IMR-90 (cell line): Measurements from ENCODE around the gene THAP10. TPM values are rescaled to one million over a fixed set of nuclear protein-coding genes. Genes with fewer than 3 reads are reported as not detected.

Source experiments
- ATAC-seq: fragments of 200-7000 bp; cut with Tn5 transposase; 2 replicates; pipeline ENCODE4 v1.9.1; 2020; ENCODE audit warnings: low read depth, mild to moderate bottlenecking, moderate library complexity
- BruUV-seq: library from RNA; stranded (reverse); fragments of 400-500 nt; replicated peaks from 2 replicates; lab custom pipeline; 2021; lab: Mats Ljungman, UMichigan
- CTCF ChIA-PET: fragments of 300-600 bp; formaldehyde crosslinking; extraction: SDS; loops from one replicate; lab custom pipeline; 2021; ENCODE audit warnings: antibody characterized with exemption; lab: Yijun Ruan, JAX
- POLR2A ChIA-PET: fragments of 300-600 bp; sonication (Branson Sonifier 250); formaldehyde crosslinking; loops from one replicate; lab custom pipeline; 2022; ENCODE audit warnings: antibody characterized with exemption; ENCODE audit not compliant: unreplicated experiment; lab: Charles Lee
- DNase-seq: peaks from one replicate; pipeline ENCODE4 v3.0.0; 2013
- H2AFZ ChIP-seq: replicated peaks from 2 replicates; pipeline ENCODE3; 2013; ENCODE audit warnings: low read length, mild to moderate bottlenecking; ENCODE audit not compliant: poor library complexity
- H2AK5ac ChIP-seq: 2 replicates; pipeline ENCODE4 v1.6.1; 2013; ENCODE audit warnings: low read depth, low read length, inconsistent platforms
- H2AK9ac ChIP-seq: replicated peaks from 2 replicates; pipeline ENCODE3; 2013; ENCODE audit warnings: mild to moderate bottlenecking, low read depth, low read length, moderate library complexity; ENCODE audit not compliant: poor library complexity
- H2BK120ac ChIP-seq: 2 replicates; pipeline ENCODE4 v1.6.1; 2013; ENCODE audit warnings: low read depth, low read length, inconsistent platforms
- H2BK15ac ChIP-seq: 3 replicates; pipeline ENCODE4 v1.6.1; 2013; ENCODE audit warnings: low read depth, low read length, inconsistent platforms
- H2BK20ac ChIP-seq: 2 replicates; pipeline ENCODE4 v1.6.1; 2013; ENCODE audit warnings: low read depth, mild to moderate bottlenecking, inconsistent platforms, low read length, moderate library complexity
- H2BK5ac ChIP-seq: 2 replicates; pipeline ENCODE4 v1.6.1; 2013; ENCODE audit warnings: mild to moderate bottlenecking, low read depth, low read length, inconsistent platforms; ENCODE audit not compliant: poor library complexity, severe bottlenecking
- H3K14ac ChIP-seq: replicated peaks from 2 replicates; pipeline ENCODE4 v1.6.1; 2013; ENCODE audit warnings: low read depth, low read length, inconsistent platforms
- H3K18ac ChIP-seq: 2 replicates; pipeline ENCODE4 v1.6.1; 2013; ENCODE audit warnings: low read depth, low read length, control low read depth
- H3K23ac ChIP-seq: 2 replicates; pipeline ENCODE4 v1.6.1; 2013; ENCODE audit warnings: low read depth, low read length, inconsistent platforms
- H3K27ac ChIP-seq: 2 replicates; pipeline ENCODE4 v1.5.1; 2013; ENCODE audit warnings: mild to moderate bottlenecking, control low read depth, low read length; ENCODE audit not compliant: insufficient read depth
- H3K27me3 ChIP-seq: 2 replicates; pipeline ENCODE4 v1.6.1; 2013; ENCODE audit warnings: low read length; ENCODE audit not compliant: control insufficient read depth, insufficient read depth
- H3K36me3 ChIP-seq: 2 replicates; pipeline ENCODE4 v1.6.1; 2013; ENCODE audit warnings: low read length, mixed read lengths; ENCODE audit not compliant: control insufficient read depth, insufficient read depth
- H3K4ac ChIP-seq: 2 replicates; pipeline ENCODE4 v1.6.1; 2013; ENCODE audit warnings: low read depth, low read length, inconsistent platforms
- H3K4me1 ChIP-seq: 2 replicates; pipeline ENCODE4 v1.6.1; 2013; ENCODE audit warnings: low read length, mixed read lengths; ENCODE audit not compliant: control insufficient read depth, insufficient read depth
- H3K4me2 ChIP-seq: 2 replicates; pipeline ENCODE4 v1.6.1; 2013; ENCODE audit warnings: low read depth, mild to moderate bottlenecking, control low read depth, low read length, moderate library complexity
- H3K4me3 ChIP-seq: 2 replicates; pipeline ENCODE4 v1.5.1; 2013; ENCODE audit warnings: low read depth, mild to moderate bottlenecking, control low read depth, low read length, moderate library complexity; ENCODE audit not compliant: insufficient read depth
- H3K56ac ChIP-seq: 2 replicates; pipeline ENCODE4 v1.6.1; 2013; ENCODE audit warnings: low read length, inconsistent platforms; ENCODE audit not compliant: insufficient read depth; ENCODE audit errors: extremely low read depth
- H3K79me1 ChIP-seq, 2 experiments: 2 replicates each; pipeline ENCODE4 v1.6.1; 2013; ENCODE audit warnings: low read length in 2 of 2, inconsistent platforms in 1 of 2, low read depth in 1 of 2
- H3K9ac ChIP-seq: 2 replicates; pipeline ENCODE4 v1.6.1; 2013; ENCODE audit warnings: low read depth, low read length, control low read depth
- H3K9me1 ChIP-seq: 2 replicates; pipeline ENCODE4 v1.6.1; 2013; ENCODE audit warnings: low read length, inconsistent platforms; ENCODE audit not compliant: insufficient read depth
- H3K9me3 ChIP-seq: 2 replicates; pipeline ENCODE4 v1.6.1; 2013; ENCODE audit warnings: low read length; ENCODE audit not compliant: control insufficient read depth, insufficient read depth
- H4K20me1 ChIP-seq: 2 replicates; pipeline ENCODE4 v1.6.1; 2013; ENCODE audit warnings: low read length, inconsistent platforms; ENCODE audit not compliant: insufficient read depth
- H4K5ac ChIP-seq: 2 replicates; pipeline ENCODE4 v1.6.1; 2013; ENCODE audit warnings: mild to moderate bottlenecking, low read depth, low read length, control low read depth
- H4K8ac ChIP-seq, 2 experiments: 2 replicates each; pipeline ENCODE4 v1.6.1; 2013; ENCODE audit warnings: low read depth in 2 of 2, low read length in 2 of 2, control low read depth in 1 of 2, inconsistent platforms in 1 of 2
- H4K91ac ChIP-seq: 2 replicates; pipeline ENCODE4 v1.6.1; 2013; ENCODE audit warnings: low read depth, low read length, inconsistent platforms; ENCODE audit not compliant: insufficient read depth
- BHLHE40 ChIP-seq: fragments of 150-350 bp; IDR thresholded peaks from 2 replicates; pipeline ENCODE4 v1.6.1; 2016; ENCODE audit warnings: mild to moderate bottlenecking, low read depth, low read length
- CEBPB ChIP-seq: IDR thresholded peaks from 2 replicates; pipeline ENCODE4 v1.6.1; 2012; ENCODE audit warnings: low read depth, low read length, improper control_type of control experiment
- FOS ChIP-seq: fragments of 150-350 bp; IDR thresholded peaks from 2 replicates; pipeline ENCODE4 v1.6.1; 2016; ENCODE audit warnings: low read depth, low read length
- MAFK ChIP-seq: IDR thresholded peaks from 2 replicates; pipeline ENCODE4 v1.6.1; 2012; ENCODE audit warnings: low read depth, low read length, improper control_type of control experiment
- MXI1 ChIP-seq: IDR thresholded peaks from 2 replicates; pipeline ENCODE4 v1.6.1; 2012; ENCODE audit warnings: low read depth, mild to moderate bottlenecking, low read length, moderate library complexity, borderline replicate concordance
- NFE2L2 ChIP-seq: fragments of 150-350 bp; IDR thresholded peaks from 2 replicates; pipeline ENCODE4 v1.6.1; 2016; ENCODE audit warnings: low read depth, mild to moderate bottlenecking, low read length
- RFX5 ChIP-seq: IDR thresholded peaks from 2 replicates; pipeline ENCODE4 v1.8.0; 2012; ENCODE audit warnings: low read depth, mild to moderate bottlenecking, low read length, moderate library complexity
- SMC3 ChIP-seq: fragments of 150-350 bp; IDR thresholded peaks from 2 replicates; pipeline ENCODE4 v1.6.1; 2016; ENCODE audit warnings: low read depth, mild to moderate bottlenecking, antibody characterized with exemption, low read length, moderate library complexity
- WGBS, 2 experiments: methylation state at CpG; one replicate each; pipeline versions ENCODE4 v1.1.5 to v1.1.7; 2013; ENCODE audit warnings: missing lambda C conversion rate in 2 of 2; ENCODE audit not compliant: insufficient read length in 1 of 2; ENCODE audit errors: extremely low coverage in 2 of 2; 5-methylcytosine and 5-hydroxymethylcytosine counted together
- dilution Hi-C: fragments of 300-500 bp; cut with HindIII; formaldehyde crosslinking; loops from one replicate; pipeline ENCODE4 v1.14.3; 2018; ENCODE audit warnings: low sequenced_read_pairs; ENCODE audit not compliant: unreplicated experiment
- in situ Hi-C: fragments of 300-500 bp; cut with MboI; formaldehyde crosslinking; loops from 3 replicates; pipeline ENCODE4 v1.14.3; 2019; ENCODE audit warnings: low sequenced_read_pairs, inconsistent platforms, mixed read lengths
- intact Hi-C: fragments of 100-400 bp; cut with micrococcal nuclease; formaldehyde crosslinking; loops from 2 replicates; pipeline ENCODE4 v1.10.0; 2022
- polyA plus RNA-seq, 3 experiments: library from polyadenylated mRNA; depleted of rRNA; stranded (reverse); fragments of >200 nt; gene quantifications; 2 replicates each; pipeline ENCODE4 v1.2.3, GENCODE V29; 2012; ENCODE audit warnings: low replicate concordance in 1 of 3
- total RNA-seq: library from RNA; depleted of rRNA; stranded (reverse); fragments of >200 nt; gene quantifications from 2 replicates; pipeline ENCODE4 v1.2.3, GENCODE V29; 2012
- TF ChIP-seq, protein P1 (sequence below): fragments of 150-350 bp; IDR thresholded peaks from 2 replicates; pipeline ENCODE4 v1.6.1; 2016; ENCODE audit warnings: low read depth, mild to moderate bottlenecking, low read length, moderate library complexity, borderline replicate concordance
- TF ChIP-seq, protein P2 (sequence below): fragments of 150-350 bp; IDR thresholded peaks from 2 replicates; pipeline ENCODE4 v1.6.1; 2017; ENCODE audit warnings: mild to moderate bottlenecking, antibody characterized with exemption, low read length, low read depth

The THAP10 gene
- total and polyA plus RNA-seq, 2 of the 4 experiments (the other 2 are of a cell fraction), result 2.3 to 2.8 TPM

- no peaks in the 10 kb centered on the region for H3K36me3 ChIP-seq
- no peak overlapping the region for H4K91ac ChIP-seq
- H3K4me1 ChIP-seq, result peaks cover 2% of the 10 kb centered on the region; the same call in 1 of the 2 replicates
- ChIA-PET POLR2A (no interaction called here), CTCF (no interaction called here)
- ATAC-seq (no peak), DNase-seq (no peak)
- intact Hi-C loops (loop anchor here (5.0 to 10.0 kb wide), 2 partner anchors 114 to 1402 kb away; partner anchors contain the start of gene UACA), in situ Hi-C loops (loop anchor here (10.0 kb wide), 2 partner anchors 52 to 192 kb away; no protein-coding TSS in a partner anchor), dilution Hi-C loops (no loop called here)
- H3K23ac ChIP-seq, result no peak overlapping the region
- H4K8ac ChIP-seq, result no peak overlapping the region
- peak overlapping the region; percentile 60; the same call in 1 of the 2 replicates for H2BK20ac ChIP-seq
- no peak overlapping the region for H2AK9ac ChIP-seq
- H3K14ac ChIP-seq, result no peak overlapping the region
- H3K4ac ChIP-seq, result no peak overlapping the region
- no peak overlapping the region for H3K56ac ChIP-seq
- 72% methylated on average over 2 of the region's 2 CpGs; no CpG with 5 or more reads in 1 of the 2 experiments for WGBS, 2 experiments
- H3K18ac ChIP-seq, result no peak overlapping the region
- H3K27me3 ChIP-seq, result no peaks in the 10 kb centered on the region
- no peak overlapping the region for H3K4me2 ChIP-seq
- H3K27ac ChIP-seq, result no peak overlapping the region
- H2BK5ac ChIP-seq, result no peak overlapping the region
- no peak for TF ChIP-seq CEBPB
- TF ChIP-seq MXI1, result no peak
- no peak for TF ChIP-seq SMC3
- TF ChIP-seq, protein P1, sequence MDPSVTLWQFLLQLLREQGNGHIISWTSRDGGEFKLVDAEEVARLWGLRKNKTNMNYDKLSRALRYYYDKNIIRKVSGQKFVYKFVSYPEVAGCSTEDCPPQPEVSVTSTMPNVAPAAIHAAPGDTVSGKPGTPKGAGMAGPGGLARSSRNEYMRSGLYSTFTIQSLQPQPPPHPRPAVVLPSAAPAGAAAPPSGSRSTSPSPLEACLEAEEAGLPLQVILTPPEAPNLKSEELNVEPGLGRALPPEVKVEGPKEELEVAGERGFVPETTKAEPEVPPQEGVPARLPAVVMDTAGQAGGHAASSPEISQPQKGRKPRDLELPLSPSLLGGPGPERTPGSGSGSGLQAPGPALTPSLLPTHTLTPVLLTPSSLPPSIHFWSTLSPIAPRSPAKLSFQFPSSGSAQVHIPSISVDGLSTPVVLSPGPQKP, result no peak
- TF ChIP-seq, protein P2, sequence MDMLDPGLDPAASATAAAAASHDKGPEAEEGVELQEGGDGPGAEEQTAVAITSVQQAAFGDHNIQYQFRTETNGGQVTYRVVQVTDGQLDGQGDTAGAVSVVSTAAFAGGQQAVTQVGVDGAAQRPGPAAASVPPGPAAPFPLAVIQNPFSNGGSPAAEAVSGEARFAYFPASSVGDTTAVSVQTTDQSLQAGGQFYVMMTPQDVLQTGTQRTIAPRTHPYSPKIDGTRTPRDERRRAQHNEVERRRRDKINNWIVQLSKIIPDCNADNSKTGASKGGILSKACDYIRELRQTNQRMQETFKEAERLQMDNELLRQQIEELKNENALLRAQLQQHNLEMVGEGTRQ, result no peak
- TF ChIP-seq RFX5, result no peak
- no peak for TF ChIP-seq BHLHE40
- no peak for TF ChIP-seq MAFK
- TF ChIP-seq NFE2L2, result no peak
- TF ChIP-seq FOS, result no peak
- no peak overlapping the region for H3K4me3 ChIP-seq
- no peak overlapping the region for H2AFZ ChIP-seq
- no peak overlapping the region for H2BK120ac ChIP-seq
- peaks cover 2% of the 10 kb centered on the region; the same call in 1 of the 2 replicates for H3K9me3 ChIP-seq
- H3K9ac ChIP-seq, result no peak overlapping the region
- 0 out of 4 replicates have a peak, but pooled peaks cover 0 to 3% of the 10 kb centered on the region in 2 experiments for H3K79me1 ChIP-seq
- no peak overlapping the region for H4K5ac ChIP-seq
- H3K9me1 ChIP-seq, result no peaks in the 10 kb centered on the region; the same call in 1 of the 2 replicates
- H4K20me1 ChIP-seq, result no peaks in the 10 kb centered on the region
- BruUV-seq, result no TSS peak
- no peak overlapping the region for H2BK15ac ChIP-seq
- H2AK5ac ChIP-seq, result no peak overlapping the region
These were observed 15.6 kb downstream of the THAP10 start for GRCh38 chr15:70876683-70877082.
